Liver (tissue), 3 donors: Measurements from ENCODE around the gene LEF1.

ENCODE experiments used
- CTCF ChIP-seq: fragments of 150-350 bp; IDR thresholded peaks from 2 replicates; pipeline ENCODE4 v1.5.1; 2017; ENCODE audit warnings: improper control_type of control experiment, low read depth, low read length; ENCODE audit not compliant: missing input control
- HNF4A ChIP-seq, 2 donors: conservative IDR thresholded peaks; 2 replicates each; pipeline ENCODE4 v1.6.1; 2016; ENCODE audit warnings: antibody characterized with exemption in 2 of 2, mild to moderate bottlenecking in 2 of 2
- JUND ChIP-seq, 2 donors: IDR thresholded peaks; 2 replicates each; pipeline ENCODE4 v1.6.1; 2016; ENCODE audit warnings: antibody characterized with exemption in 2 of 2
- donor health status: healthy.
- donor health status: healthy.

- TF ChIP-seq CTCF: no peak
- TF ChIP-seq HNF4A (conservative IDR thresholded peaks at IDR 0.05): no peak
- TF ChIP-seq JUND (IDR thresholded peaks at IDR 0.05): no peak
Measured at GRCh38 chr4:108188770-108189169, 20.0 kb upstream of the LEF1 start.
